Stimulated activated naive CD4-positive, alpha-beta T cell treated with Interleukin-2 at 50 U/mL for 16 hours (primary cell): Measurements from ENCODE around the gene ZNF148.
A peak's percentile ranks its signal among the peaks of the same experiment; 100 is the strongest.
"Not testable (repeated sequence)": the region's sequence is repeated elsewhere in the genome, so short reads cannot be mapped to it uniquely, and the experiment has no call there.

ENCODE experiments used
- DNase-seq: peaks from one replicate; lab custom pipeline; 2025; lab: John Stamatoyannopoulos, UW

Gene ZNF148, protein sequence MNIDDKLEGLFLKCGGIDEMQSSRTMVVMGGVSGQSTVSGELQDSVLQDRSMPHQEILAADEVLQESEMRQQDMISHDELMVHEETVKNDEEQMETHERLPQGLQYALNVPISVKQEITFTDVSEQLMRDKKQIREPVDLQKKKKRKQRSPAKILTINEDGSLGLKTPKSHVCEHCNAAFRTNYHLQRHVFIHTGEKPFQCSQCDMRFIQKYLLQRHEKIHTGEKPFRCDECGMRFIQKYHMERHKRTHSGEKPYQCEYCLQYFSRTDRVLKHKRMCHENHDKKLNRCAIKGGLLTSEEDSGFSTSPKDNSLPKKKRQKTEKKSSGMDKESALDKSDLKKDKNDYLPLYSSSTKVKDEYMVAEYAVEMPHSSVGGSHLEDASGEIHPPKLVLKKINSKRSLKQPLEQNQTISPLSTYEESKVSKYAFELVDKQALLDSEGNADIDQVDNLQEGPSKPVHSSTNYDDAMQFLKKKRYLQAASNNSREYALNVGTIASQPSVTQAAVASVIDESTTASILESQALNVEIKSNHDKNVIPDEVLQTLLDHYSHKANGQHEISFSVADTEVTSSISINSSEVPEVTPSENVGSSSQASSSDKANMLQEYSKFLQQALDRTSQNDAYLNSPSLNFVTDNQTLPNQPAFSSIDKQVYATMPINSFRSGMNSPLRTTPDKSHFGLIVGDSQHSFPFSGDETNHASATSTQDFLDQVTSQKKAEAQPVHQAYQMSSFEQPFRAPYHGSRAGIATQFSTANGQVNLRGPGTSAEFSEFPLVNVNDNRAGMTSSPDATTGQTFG

DNA sequence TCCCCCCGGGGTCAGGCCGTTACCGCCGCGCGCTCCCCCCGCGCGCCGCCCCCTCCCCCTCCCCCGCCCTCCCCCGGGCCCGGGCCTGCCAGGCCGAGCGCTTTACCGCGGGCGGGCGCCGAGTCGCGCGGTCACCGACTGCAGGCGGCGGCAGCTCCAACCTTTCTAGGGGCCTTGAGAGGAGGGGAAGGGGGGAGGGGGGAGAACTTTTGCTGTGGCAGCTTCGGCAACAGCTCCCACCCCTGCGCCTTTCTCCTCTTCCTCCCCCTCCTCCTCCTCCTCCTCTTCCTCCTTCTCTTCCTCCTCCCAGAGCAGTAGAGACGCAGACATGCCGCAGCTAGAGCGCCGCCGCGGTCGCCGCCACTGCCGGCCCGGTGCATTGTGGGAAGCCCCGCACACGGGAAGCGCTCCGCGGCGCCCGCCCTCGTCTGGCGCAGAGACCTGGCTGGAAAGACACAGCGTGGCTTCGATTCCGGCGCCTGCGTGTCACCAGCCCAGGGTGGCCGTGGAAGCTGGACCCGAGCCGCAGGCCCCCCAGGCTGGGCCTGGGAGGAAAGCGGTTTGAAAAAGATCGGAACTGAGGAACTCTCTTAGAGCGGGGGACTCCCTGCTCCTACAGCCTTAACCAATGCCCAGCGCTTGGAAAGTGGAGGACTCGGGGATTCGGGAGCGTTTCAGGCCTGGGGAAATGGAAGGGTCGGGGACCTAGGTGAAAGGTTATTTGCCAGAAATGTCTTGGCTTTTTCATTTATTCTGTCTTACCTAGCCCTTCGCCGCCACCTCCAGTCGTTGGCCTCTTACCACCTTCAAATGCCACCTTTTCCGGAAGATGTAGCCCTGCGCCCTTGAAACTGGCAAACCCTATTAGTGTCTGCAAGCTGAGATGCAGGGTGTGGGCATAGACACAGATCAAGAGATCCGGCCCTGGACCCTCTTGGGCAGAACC is at the start of gene ZNF148:
Gene ZNF148, minus strand, starts transcription at position 330 of the 946 bp plus-strand sequence. CDS start 61,685 bp downstream, outside the sequence.
- DNase-seq: peak; percentile 88

DNA sequence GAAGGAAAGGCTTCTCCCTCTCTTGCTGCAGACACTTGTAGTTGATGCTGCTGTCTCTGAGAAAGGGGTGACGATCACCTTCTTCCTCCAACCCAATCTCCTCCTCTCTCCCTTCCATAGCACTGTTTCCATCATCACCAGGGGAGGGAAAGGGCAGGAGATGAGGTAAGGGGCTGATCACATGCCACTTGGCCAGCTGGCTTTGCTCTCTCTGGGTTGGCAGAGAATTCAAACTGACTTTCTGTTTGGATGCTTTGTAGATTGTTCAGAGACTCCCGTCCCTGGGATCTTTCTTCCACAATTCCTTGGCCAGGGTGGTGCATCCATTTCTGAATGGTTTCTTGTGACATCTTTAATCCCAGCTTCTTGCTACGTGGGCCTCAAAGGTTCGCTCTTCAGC is 43.2 kb upstream of the ZNF148 start:
- DNase-seq: no peak

DNA sequence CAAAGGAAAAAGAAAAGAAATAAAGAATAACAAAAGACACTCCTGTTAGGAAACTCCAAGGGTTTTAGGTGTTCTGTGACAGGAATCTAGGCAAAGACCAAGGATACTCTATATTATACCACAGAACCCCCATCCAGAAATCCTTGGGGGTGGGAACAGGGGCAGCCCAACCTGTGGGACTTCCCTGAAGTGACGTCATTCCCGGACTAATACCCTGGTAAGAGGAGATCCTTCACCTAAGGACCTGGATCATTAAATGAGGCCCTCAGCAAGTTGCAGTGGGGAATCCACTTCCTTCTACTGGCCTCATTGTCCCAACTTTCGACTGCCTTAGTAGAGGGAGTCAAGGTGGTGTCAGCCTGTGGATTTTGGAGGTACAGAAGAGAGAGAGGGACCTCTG is 41.1 kb upstream of the ZNF148 start:
- no peak for DNase-seq

DNA sequence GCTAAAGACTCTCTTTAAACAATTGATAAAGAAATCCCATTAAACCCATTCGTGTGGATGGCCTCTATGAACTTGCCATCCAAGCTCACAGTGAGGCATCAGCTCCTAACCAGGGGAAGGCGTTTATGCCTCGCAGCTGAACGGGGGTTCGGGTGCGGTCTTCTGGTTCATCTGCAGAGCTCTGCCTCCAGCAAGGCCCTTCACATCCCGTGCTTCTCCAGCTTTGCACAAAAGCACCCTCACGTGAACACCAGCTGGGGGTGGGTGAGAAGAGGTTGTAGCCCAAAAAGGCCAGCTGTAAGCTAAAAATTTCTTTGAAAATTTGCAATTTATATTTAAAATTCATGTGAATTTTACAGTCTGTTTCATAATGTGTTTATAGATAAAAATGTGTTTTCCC is 39.5 kb upstream of the ZNF148 start:
- no peak for DNase-seq

DNA sequence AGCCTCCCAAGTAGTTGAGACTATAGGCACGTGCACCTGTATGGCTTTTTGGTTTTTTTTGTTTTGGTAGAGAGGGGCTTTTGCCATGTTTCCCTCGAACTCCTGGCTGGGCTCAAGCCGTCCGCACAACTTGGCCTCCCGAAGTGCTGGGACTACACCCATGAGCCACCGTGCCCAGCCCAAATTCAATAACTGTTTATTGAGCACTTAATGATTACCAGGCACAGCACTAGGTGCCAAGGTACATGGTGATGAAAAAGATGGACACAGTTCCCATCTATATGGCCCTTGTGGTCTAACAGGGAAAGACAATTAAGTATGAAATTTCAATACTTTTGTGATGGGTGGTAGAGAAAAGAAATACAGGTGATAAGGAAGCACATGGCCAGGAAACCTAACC is 35.8 kb upstream of the ZNF148 start:
- no peak for DNase-seq

DNA sequence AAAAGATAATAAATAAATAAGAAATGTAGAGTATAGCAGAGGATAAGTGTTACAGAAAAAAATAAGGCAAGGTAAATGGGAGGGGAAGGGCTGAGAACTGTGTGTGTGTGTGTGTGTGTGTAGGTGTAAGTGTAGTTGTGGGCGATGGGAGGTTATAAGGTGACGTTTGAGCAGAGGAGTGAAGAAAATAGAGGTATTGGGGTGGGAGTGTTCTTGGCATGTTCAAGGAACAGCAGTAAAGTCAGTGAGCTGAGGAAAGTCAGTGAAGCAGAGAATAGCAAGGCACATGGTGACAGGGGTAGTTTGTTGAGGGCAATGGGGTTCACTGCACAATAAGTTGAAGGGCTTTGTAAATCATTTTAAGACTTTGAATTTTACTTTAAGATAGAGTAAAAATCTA is 30.9 kb upstream of the ZNF148 start:
- no peak for DNase-seq

DNA sequence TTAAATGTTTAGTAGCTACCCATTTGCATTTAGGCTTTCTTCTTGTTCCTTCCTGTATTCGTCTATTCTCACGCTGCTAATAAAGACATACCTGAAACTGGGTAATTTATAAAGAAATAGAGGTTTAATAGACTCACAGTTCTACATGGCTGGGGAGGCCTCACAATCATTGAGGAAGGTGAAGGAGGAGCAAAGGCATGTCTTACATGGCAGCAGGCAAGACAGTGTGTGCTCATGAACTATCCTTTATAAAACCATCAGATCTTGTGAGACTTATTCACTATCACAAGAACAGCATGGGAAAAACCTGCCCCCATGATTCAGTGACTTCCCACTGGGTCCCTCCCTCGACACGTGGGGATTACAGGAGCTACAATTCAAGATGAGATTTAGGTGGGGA is 30.4 kb upstream of the ZNF148 start:
- not testable (repeated sequence) for DNase-seq

DNA sequence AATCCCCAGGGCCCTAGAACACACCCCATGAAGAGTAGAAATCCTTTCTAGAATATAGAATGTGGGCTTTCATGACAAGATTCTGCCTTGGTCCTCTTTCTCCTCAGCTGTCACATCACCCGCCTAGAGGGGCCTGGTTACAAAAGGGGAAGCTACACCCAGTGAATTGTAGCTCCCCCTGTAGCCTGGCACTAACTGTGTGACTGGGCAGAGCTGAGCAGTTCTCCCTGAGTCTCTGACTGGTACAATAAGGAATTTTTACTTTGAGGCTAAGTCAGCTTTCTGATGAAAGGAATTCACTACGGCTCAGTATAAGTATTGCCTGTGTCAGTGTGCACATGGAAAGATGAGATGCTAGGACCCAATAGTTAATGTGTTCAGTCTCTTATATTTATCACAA is 28.7 kb upstream of the ZNF148 start:
- no peak for DNase-seq

DNA sequence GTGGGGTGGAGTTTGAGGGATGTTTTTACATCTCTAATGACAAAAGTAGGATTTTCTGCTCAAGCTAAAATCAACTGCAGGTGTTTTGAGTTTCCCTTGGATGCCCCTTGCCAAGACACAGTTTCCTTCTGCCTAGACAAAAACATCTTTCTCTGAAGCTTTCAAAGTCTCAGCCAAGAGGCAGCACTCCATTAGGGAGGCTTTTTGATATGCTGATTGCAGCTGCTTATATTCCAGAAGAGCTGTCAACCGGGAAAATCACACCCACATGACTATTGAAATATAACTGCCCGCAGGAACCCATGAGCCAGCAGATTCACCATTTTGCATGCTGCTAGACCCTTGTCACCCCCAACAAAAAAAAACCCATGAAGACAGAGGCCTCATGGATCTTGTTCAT is 27.5 kb upstream of the ZNF148 start:
- DNase-seq: no peak

DNA sequence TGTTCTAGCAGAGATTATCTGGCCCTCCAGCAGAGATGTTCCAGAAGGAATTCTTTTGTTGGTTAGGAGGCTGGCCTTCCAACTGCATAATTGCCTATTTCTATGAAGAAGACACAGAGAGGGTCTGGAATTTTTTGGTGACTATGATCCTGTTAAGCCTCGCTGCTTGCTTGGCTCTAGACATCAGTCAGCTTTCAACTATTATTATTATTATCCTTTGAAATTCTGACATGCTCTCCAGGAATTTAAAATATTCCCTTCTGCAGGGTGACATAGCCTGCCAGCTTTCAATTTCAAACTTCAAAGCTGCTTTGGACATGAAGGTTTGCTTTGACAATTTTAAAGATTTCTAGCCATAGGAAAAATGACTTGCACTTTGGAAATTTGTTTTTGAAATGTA is 26.3 kb upstream of the ZNF148 start:
- no peak for DNase-seq

DNA sequence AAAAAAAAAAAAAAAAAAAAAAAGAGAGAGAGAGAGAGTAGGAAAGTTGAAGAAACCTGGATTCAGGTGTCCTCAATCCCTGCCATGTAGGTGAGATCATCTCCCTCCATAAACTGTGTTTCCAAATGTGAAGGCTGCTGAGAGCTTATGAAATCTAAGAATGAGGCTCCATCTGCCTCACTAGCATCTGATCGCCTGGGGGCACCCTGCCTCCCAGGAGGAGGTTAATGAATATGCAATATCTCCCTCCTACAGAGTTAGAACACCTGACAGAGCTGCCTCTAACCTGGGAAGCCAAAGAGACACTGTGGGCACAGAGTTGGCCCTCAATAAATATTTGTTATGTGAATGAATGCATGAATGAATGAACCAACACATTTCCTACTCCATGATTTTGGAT is 23.8 kb upstream of the ZNF148 start:
- no peak for DNase-seq

DNA sequence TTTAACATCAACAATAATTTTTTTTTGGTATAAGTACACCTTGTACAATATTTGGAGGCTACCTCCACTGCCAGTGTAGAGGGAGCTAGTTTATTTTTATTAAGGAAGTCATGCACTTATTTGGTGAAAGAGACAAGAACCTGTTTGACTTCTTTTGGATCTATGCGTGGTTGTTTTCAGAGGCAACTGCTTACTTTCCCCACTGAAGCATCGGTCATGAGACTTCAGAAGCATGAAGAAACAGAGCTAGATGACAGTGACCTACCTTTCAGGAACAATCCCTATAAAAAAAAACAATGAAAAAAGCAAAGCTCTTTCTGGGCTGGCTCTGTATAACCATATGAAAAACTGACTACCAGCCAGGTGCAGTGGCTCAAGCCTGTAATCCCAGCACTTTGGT is 20.0 kb upstream of the ZNF148 start:
- no peak for DNase-seq

DNA sequence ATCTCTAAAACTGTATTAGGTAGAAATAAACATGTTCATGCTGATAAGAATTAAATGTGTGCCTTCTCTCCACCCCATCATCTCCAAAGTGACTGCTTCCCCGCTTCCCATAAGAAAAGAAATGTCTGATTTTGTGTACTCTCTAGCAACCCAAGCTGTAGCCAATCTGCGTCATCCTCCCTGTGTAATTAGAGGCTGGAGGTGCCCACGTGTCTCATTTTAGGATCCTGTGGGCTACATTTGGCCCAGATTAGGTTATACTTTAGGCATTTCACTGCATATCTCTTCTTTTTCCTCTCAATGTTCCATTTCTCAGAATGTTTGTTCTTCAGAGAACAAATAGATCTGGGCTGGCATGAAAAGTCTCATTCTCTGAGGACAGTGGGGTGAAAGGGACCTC is 19.3 kb upstream of the ZNF148 start:
- no peak for DNase-seq

DNA sequence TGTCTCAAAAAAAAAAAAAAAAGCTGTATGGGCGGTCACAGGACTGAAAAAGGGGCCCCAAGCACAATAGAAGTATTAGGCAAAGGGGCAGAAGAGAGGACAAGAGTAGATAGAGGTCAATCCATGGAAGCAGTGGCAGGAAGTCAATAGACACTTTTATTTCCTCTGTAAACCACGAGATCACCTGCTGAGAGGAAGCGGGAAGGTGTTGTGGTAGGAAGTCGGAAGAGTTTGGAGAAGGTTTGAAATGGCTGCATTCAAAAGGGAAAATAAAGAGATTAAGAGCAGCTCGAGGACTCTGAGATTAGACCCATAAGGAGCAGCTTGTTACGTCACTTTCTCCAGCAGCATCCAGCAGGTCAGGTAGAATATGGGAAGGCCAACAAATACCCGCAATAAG is 14.2 kb upstream of the ZNF148 start:
- no peak for DNase-seq

DNA sequence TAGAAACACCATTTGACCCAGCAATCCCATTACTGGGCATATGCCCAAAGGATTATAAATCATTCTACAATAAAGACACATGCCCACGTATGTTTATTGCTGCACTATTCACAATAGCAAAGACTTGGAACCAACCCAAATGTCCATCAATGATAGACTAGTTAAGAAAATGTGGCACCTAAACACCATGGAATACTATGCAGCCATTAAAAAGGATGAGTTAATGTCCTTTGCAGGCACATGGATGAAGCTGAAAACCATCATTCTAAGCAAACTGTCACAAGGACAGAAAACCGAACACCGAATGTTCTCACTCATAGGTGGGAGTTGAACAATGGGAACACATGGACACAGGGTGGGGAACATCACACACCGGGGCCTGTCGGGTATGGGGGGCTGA is 13.2 kb upstream of the ZNF148 start:
- not testable (repeated sequence) for DNase-seq

DNA sequence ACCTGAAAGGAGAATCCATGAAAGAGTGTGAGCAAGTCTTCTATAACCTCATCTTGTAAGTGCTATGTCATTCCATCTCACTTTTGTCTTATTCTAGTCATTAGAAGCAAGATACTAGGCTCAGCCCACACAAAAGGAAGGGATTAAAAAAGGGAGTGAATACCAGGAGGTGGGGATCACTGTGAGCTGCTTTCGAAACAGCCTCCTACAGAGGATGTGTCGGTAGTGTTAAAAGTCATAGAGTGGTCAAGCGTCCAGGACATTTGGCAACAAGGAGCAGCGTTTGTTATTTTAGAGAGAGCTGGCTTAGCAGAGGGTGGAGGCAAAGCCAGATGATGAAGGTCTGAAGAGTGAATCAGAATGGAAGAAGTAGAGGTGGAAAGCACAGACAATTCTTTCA is 11.7 kb upstream of the ZNF148 start:
- DNase-seq: no peak

DNA sequence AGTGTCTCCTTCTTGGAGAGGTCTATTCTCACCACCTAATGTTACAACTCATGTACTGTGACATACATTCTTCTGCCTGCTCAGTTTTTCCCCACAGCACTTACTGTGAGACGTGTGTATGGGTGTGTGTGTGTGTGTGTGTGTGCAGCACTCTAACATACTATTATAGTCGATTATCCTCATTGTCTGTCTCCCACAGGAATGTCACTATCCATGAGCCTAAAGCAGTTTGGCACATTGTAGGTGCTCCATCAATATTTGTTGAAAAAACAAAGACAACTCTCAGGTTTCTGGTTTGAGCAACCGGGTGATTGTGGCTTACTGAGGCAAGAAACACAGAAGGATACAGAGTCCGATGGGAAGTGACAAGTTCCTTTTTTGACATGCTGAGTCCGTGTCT is 8.6 kb upstream of the ZNF148 start:
- no peak for DNase-seq

DNA sequence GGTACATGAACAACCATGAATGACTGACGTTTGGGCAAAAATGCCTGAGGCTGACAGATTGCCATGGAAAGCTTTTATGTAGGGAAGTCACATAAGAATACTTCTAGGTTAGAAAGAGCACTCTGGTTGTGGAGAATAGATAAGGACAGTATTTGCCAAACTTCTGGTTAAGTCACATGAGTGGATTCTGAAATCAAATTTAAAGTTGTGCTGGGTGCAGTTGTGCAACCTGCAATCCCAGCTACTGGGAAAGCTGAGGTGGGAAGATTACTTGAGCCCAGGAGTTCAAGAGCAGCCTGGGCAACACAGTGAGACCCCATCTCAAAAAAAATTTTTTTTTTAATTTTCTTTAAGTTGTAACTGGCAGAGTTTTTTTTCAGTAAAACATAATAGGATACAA is 7.2 kb upstream of the ZNF148 start:
- no peak for DNase-seq

DNA sequence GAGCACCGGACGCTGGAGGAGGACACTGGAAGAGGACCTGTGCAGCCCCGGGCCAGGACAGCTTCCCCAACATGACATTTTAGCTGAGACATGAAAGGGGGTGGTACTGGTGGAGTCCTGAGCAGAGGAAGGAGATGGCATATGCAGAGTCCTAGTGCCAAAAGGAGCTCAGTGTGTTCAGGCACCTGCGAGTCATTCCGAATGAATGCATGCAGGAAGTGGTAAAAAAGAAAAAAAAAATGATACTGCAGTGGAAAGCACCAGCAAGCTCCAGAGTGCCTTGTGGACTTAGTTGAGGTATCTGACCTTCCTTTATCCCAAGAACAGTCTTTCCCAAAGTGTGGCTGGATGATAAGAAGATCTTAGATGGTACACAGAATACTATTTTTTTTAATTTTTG is 6.6 kb upstream of the ZNF148 start:
- DNase-seq: no peak

DNA sequence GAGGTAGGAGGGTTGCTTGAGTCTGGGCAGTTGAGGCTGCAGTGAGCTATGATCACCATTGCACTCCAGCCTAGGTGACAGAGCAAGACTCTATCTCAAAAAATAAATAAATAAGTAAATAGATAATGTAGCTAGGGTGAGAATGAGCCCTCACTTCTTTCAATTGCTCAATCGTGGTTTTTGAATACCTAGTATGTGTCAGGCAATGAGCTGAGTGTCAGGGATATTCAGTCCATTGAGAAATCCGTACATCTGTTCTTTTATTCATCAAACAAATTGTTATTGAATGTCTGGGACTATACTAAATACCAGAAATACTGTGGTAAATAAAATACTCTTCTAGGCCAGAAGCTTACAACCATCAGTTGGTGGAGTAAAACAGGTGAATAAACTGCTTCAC is 6.2 kb upstream of the ZNF148 start:
- DNase-seq: no peak

DNA sequence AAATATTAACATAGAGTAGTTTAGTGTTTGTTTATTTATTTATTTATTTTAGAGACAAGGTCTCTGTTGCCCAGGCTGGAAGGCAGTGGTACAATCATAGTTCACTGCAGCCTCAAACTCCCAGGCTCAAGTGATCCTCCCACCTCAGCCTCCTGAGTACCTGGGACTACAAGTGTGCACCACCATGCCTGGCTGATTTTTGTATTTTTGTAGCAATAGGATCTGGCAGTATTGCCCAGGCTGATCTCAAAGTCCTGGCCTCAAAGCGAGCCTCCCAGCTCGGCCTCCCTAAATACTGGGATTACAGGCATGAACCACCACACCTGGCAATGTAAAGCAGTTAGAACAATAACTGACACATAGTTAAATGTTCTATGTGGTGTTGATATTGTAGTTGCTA is 4.4 kb upstream of the ZNF148 start:
- no peak for DNase-seq

DNA sequence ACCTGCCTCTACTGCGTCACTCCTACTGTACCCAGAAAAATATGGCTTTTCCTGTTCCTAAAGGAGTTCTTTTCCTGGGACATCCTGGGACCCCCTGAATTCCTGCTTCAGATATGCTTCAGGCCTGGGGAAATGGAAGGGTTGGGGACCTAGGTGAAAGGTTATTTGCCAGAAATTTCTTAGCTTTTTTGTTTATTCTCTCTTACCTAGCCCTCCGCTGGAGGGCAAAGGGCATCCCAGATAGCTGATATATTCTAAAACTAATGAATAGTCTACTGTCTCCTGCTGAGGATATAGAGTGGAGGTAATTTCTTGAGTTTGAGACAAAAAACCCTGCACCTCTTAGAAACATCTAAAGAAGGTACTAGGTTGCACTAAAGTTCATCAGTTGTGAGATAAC is 3.6 kb upstream of the ZNF148 start:
- DNase-seq: no peak
